Neural progenitor cell (in vitro differentiated cells): ENCODE measurements around the gene DIAPH2.

ENCODE experiments used
- EZH2 ChIP-seq: fragments of 200-600 bp; sonication (generic); IDR thresholded peaks from 2 replicates; pipeline ENCODE4 v1.6.1; 2017; ENCODE audit warnings: antibody characterized with exemption, mild to moderate bottlenecking, moderate library complexity
- EZH2phosphoT487 ChIP-seq: fragments of 200-600 bp; sonication (generic); IDR thresholded peaks from 2 replicates; pipeline ENCODE4 v1.6.1; 2017; ENCODE audit warnings: antibody characterized with exemption
- TF ChIP-seq, protein P1 (sequence below): fragments of 200-600 bp; sonication (generic); IDR thresholded peaks from 2 replicates; pipeline ENCODE4 v1.5.1; 2017; ENCODE audit warnings: antibody characterized with exemption, mild to moderate bottlenecking

DNA sequence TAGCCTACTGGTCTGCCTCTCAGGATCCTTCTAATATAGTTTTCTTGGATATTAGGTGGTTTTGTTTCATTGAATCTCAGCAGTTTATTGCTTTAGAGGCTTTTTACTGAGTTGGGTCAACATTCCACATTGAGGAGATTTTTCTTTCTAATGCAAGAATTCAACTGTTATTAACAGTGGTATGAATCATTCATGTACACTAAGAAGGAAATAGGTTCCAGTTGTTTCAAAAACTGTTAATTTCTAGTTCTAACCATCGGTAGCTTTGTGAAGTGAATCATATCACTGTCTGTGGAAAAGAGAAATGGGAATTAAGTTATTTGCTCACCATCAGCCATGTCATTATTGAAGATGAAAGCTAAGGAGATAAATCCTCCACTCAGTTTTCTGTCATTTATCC, 530.5 kb downstream of the DIAPH2 start:
- TF ChIP-seq, protein P1, sequence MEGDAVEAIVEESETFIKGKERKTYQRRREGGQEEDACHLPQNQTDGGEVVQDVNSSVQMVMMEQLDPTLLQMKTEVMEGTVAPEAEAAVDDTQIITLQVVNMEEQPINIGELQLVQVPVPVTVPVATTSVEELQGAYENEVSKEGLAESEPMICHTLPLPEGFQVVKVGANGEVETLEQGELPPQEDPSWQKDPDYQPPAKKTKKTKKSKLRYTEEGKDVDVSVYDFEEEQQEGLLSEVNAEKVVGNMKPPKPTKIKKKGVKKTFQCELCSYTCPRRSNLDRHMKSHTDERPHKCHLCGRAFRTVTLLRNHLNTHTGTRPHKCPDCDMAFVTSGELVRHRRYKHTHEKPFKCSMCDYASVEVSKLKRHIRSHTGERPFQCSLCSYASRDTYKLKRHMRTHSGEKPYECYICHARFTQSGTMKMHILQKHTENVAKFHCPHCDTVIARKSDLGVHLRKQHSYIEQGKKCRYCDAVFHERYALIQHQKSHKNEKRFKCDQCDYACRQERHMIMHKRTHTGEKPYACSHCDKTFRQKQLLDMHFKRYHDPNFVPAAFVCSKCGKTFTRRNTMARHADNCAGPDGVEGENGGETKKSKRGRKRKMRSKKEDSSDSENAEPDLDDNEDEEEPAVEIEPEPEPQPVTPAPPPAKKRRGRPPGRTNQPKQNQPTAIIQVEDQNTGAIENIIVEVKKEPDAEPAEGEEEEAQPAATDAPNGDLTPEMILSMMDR, result no peak
- no peak for TF ChIP-seq EZH2phosphoT487
- no peak for TF ChIP-seq EZH2
